CD4-positive, alpha-beta T cell treated with Interferon gamma for 1 hour (primary cell): ENCODE results near the gene BRAP.
"Not testable (repeated sequence)": the region's sequence is repeated elsewhere in the genome, so short reads cannot be mapped to it uniquely, and the experiment has no call there.

Experiments used
- DNase-seq: peaks from one replicate; pipeline ENCODE4 v3.0.0-alpha.2; 2020

Gene BRAP

GRCh38 chr12:111685811-111686573 is at the start of gene BRAP, which contains the start of gene ACAD10:
TSS of gene BRAP (minus strand) at chr12:111685956. CDS start at chr12:111685792, 164 bp downstream.
TSS of gene ACAD10 (plus strand) at chr12:111686053. CDS start at chr12:111692710, 6,657 bp downstream.
- peak; percentile 94 for DNase-seq

DNA sequence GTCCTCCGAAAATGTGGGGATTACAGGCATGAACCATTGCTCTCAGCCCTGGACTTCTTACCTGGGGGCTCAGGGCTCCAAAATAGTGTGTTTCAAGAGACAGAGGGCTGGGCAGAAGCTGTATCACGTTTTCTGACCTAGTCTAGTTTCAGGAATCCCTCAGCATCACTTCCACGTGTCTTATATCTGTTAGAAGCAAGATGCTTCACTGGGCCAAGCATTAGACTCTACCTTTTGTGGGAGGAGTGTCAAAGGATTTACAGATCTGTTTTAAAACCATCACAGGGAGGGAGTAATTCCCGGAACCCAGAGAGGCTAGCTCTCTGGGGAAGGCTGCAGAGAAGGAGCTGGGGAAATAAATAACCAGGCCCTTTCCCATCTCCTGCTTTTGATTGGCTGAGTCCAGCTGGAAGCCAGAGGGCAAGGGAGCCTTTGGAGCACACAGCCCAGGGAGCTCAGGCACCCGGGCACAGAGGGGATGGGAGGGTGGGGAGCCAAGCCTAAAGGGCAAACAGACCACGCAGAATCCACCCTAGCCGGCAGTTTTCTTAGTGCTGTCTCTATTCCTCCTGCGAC is 47.7 kb upstream of the BRAP start:
- DNase-seq = no peak

GRCh38 chr12:111732786-111733185 is 47.0 kb upstream of the BRAP start:
- no peak for DNase-seq

GRCh38 chr12:111730420-111730819 is 44.7 kb upstream of the BRAP start:
- DNase-seq = no peak

GRCh38 chr12:111728795-111729194 is 43.0 kb upstream of the BRAP start:
- DNase-seq = no peak

DNA sequence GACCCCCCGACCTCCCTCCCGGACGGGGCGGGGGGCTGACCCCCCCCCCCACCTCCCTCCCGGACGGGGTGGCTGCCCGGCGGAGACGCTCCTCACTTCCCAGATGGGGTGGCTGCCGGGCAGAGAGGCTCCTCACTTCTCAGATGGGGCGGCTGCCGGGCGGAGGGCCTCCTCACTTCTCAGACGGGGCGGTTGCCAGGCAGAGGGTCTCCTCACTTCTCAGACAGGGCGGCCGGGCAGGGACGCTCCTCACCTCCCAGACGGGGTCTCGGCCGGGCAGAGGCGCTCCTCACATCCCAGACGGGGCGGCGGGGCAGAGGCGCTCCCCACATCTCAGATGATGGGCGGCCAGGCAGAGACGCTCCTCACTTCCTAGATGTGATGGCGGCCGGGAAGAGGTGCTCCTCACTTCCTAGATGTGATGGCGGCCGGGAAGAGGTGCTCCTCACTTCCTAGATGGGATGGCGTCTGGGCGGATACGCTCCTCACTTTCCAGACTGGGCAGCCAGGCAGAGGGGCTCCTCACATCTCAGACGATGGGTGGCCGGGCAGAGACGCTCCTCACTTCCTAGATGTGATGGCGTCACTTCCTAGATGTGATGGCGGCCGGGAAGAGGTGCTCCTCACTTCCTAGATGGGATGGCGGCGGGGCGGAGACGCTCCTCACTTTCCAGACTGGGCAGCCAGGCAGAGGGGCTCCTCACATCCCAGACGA is 38.0 kb upstream of the BRAP start:
- DNase-seq = not testable (repeated sequence)

GRCh38 chr12:111720457-111720856 is 34.7 kb upstream of the BRAP start:
- no peak for DNase-seq

GRCh38 chr12:111719316-111719715 is 33.6 kb upstream of the BRAP start:
- DNase-seq = not testable (repeated sequence)

- no peak for DNase-seq
These were observed 29.5 kb upstream of the BRAP start for GRCh38 chr12:111715279-111715678.

DNA sequence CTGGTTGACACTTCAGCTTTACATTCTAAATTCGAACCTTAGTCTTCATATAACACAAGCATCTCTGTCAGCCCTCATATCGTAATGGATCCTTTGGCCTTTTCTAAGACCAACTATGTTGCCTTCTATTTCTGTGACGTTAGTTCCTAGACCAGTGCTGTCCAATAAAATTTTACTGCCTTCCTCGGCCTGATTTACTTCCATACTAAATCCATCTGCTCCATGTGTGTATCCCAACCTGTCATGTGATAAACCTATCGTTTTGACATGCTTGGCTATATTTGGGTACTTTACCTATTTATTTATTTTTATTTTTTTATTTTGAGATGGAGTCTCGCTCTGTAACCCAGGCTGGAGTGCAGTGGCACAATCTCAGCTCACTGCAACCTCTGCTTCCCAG is 20.4 kb upstream of the BRAP start:
- no peak for DNase-seq

DNA sequence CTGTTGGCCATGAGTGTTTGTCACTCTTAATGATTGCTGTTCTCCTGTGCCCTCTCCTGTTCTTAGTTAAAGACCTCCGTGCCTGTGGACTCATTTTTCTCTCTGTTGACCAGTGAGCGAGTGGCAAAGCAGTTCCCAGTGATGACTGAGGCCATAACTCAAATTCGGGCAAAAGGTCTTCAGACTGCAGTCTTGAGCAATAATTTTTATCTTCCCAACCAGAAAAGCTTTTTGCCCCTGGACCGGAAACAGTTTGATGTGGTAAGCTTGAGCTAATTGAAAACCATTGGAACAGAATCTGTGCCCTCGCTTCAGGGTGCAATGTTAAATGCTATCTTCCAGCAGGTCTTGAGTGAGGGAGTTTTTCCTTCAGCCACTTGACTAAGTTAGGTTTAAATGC is 19.9 kb upstream of the BRAP start:
- no peak for DNase-seq

DNA sequence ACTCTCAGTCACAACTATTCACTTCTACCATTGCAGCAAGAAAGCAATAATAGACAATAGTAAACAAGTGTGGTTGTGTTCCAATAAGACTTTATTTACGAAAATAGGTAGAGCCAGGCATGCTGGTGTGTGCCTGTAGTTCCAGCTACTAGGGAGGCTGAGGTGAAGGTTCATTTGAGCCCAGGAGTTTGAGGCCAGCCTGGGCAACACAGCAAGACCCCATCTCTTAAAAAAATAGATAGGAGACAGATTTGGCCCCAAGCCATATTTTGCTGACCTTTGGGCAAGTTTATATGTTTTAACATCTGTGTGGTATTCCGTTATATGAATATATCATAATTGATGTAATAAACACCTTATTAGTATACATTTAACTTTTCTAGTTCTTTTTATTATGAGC is 14.2 kb upstream of the BRAP start:
- DNase-seq = no peak

GRCh38 chr12:111693818-111694217 is 8.1 kb upstream of the BRAP start:
- no peak for DNase-seq

DNA sequence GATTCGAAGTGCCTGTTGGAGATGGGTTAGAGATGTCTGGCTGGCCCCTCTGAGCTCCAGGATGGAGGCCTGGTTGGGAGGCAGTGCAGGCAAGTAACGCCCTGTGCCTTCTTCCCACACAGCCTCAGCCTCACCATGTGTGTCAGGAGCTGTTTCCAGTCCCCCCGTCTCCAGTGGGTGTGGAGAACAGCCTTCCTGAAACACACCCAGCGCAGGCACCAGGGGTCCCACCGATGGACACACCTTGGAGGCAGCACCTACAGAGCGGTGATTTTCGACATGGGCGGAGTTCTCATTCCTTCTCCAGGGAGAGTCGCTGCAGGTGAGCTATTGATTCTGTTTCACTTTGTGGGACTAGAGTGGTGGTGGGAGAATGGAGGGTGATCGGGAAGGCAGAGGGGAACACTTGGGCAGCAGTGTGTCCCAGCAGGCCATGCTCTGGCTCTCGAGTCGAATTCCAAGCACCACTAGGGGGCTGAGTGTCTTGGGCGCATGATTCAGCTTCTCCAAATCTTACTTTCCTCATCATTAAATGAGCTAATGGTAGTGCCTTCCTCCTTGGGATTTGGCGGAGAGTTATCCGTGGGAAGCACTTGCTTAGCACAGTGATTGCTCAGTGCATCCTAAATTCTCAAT is 6.9 kb upstream of the BRAP start:
- DNase-seq = no peak

GRCh38 chr12:111691262-111691661 is 5.5 kb upstream of the BRAP start:
- DNase-seq = no peak

DNA sequence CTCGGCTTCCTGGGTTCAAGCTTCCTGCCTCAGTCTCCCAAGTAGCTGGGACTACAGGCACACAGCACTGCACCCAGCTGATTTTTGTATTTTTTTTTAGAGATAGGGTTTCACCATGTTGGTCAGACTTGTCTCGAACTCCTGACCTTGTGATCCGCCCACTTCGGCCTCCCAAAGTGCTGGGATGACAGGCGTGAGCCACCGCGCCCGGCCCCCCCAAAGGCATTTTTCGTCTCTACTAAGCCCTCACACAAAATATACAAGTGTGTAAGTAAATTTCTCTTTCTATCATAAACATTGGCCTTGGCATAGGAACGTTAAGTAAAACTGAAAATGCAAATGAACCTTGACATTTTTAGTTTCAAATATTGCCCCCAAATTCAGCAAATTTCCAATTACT is 2.2 kb upstream of the BRAP start:
- DNase-seq = no peak

DNA sequence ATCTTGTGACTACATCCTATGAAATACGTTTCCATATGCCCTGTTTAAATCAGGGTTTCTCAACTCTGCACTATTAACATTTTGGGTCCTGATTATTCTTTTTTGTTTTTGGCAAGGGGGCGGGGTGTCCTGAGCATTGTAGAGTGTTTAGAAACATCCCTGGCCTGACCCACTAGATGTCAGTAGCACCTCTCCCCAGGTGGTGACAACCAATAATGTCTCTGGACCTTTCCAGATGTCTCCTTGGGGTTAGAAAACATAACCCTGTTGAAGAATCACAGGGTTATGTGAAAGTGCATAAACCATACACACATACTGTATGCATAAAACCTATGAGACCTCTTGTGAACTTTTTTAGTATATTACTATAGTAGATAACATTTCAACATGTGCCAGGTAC is 1.5 kb upstream of the BRAP start:
- DNase-seq = no peak

GRCh38 chr12:111686574-111687105 is 884 bp upstream of the BRAP start:
- DNase-seq = no peak

- no peak for DNase-seq
These were observed 390 bp downstream of the BRAP start for GRCh38 chr12:111685322-111685810.

- DNase-seq = not testable (repeated sequence)
These were observed 1.1 kb downstream of the BRAP start for GRCh38 chr12:111684485-111685198.

DNA sequence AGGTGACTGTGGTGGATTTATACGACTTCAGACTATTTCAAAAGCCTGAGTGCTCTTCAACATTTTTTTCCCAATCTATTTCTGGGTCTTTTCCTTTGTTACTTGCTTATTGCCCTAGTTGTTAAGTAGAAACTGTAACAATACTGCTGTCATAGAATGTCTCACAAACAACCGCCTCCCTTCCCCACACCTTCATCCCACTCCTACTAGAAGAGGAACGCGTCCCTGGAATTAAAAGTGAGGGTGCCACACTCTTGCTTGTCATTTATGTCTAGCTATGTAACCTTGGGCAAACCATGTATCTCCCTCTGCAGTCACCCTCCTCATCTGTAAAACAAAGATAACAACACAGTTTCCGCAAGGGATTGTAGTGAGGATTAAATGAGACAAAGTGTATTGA is 8.6 kb downstream of the BRAP start:
- DNase-seq = no peak

- no peak for DNase-seq
These were observed 12.3 kb downstream of the BRAP start for GRCh38 chr12:111673503-111673902.
